Measurements from ENCODE around the gene ADARB2.

The ADARB2 gene

DNA sequence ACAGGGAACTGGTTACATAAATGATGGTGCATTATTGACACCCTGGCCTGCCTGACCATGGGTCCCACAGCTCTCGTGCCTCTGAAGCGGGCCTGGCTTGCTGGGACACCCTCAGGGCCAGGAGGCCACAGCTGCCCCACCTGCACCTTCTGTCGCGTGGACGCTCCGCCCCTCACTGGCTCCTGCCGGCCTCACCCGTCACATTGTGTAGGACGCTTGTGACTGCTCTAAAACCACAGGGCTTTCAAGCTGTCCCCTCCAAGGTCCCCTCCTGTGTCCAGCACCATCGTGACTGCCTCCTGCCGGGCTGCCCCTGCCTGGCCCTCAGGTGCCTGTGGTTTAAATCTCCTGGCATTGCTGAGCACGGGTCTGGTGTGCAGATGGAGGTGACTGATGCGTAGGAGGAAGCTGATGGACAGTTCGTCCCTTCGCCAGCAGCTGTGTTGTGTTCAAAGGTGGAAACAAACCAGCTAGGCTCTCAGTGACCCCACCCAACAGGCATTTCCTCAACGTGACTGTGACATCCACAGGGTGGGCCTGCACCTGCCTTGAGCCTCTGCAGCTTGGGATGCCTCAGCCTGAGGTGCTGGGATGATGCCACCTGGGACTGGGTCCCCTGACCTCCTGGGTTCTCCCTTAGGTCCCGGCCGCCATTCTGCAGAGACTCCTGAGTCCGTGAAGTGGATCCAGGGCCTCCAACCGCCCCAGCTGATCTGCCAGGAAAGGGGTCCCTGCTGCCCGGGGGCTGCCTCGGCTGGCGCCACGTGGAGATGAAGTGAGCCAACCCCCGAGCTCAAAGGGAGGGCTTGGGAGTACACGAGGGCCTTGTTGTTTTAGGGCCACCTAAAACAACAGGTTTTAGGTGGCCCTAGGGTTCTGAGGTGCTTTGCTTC is 532.6 kb downstream of the ADARB2 start:
- H4K91ac ChIP-seq (ENCODE audit: low read depth, low read length, poor library complexity): peak overlapping the region; percentile 53
- no CpG with 5 or more reads among the region's 26 CpGs for WGBS, 2 donors (ENCODE audit: extremely low coverage in 2 of 2, insufficient read length in 2 of 2, insufficient replicate concordance in 1 of 2)
- H3K18ac ChIP-seq (ENCODE audit: low read length): peak overlapping the region; percentile 71
- peak overlapping the region; percentile 30 for H3K9ac ChIP-seq (ENCODE audit: low read depth, low read length, poor library complexity)
- peaks cover 0 to 9% (median 0%) of the 10 kb centered on the region in 3 experiments for H3K27me3 ChIP-seq (ENCODE audit: control insufficient read depth in 3 of 3, insufficient read depth in 3 of 3, low read depth in 1 of 3, low read length in 3 of 3)
- peak overlapping the region; percentile 63 for H2AK5ac ChIP-seq (ENCODE audit: low read depth, low read length)
- H4K8ac ChIP-seq (ENCODE audit: low read depth, low read length): peak overlapping the region; percentile 92
- H3K4me3 ChIP-seq (ENCODE audit: low read length in 2 of 2): no peak overlapping the region
- peak overlapping the region; percentile 91 for H2BK120ac ChIP-seq (ENCODE audit: low read depth, low read length)
- peak overlapping the region; percentile 94 for H3K14ac ChIP-seq (ENCODE audit: low read length)
- peak overlapping the region; percentile 89 for H2BK15ac ChIP-seq (ENCODE audit: low read length)
- H2AFZ ChIP-seq (ENCODE audit: low read length): no peak overlapping the region
- H3K79me1 ChIP-seq (ENCODE audit: low read depth, low read length): peaks cover 2% of the 10 kb centered on the region
- H3K4ac ChIP-seq (ENCODE audit: low read length): no peak overlapping the region
- peak overlapping the region; percentile 41 for H2BK12ac ChIP-seq (ENCODE audit: low read length)
- peak overlapping the region; percentile 55 for H3K23ac ChIP-seq (ENCODE audit: low read depth, low read length, poor library complexity)
- H3K9me3 ChIP-seq (replicated peaks in 1 of 2; ENCODE audit: control insufficient read depth in 2 of 2, insufficient read depth in 1 of 2, low read depth in 1 of 2, low read length in 2 of 2): no peaks in the 10 kb centered on the region
- no peak overlapping the region for H3K4me2 ChIP-seq (ENCODE audit: insufficient read depth, low read length, poor library complexity, severe bottlenecking)
- DNase-seq (ENCODE audit: low spot score): no peak
- no peak overlapping the region for H3K27ac ChIP-seq (replicated peaks; ENCODE audit: low read length)
- peak overlapping the region; percentile 53 for H2BK5ac ChIP-seq (ENCODE audit: low read length)
- no peaks in the 10 kb centered on the region for H3K36me3 ChIP-seq (replicated peaks in 1 of 2; ENCODE audit: control insufficient read depth in 2 of 2, insufficient read depth in 2 of 2, low read length in 2 of 2)
- H3K4me1 ChIP-seq (ENCODE audit: control insufficient read depth in 2 of 2, insufficient read depth in 1 of 2, low read depth in 1 of 2, low read length in 2 of 2): peaks cover 0 to 2% of the 10 kb centered on the region in 2 donors

DNA sequence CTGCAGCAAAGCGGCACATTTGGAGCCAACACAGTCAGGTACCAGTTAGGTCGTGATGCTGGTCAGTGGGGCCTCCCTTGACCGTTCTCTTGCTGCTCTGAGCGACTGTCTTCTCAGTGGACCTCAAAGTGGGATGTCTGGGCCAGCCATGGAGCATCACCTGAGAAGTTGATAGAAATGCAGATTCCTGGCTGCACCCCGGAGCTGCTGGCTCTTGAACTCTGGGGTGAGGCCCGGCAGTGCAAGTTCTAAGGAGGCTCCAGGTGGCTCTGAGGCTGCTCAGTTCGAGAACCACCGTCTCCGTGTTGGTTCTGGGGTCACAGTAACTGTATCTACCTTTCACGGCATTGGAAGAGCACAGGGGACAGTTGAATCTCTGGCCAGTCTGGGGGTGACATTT is 533.6 kb downstream of the ADARB2 start:
- no peak overlapping the region for H3K4me3 ChIP-seq (ENCODE audit: low read length in 2 of 2)
- H3K9me3 ChIP-seq (replicated peaks in 1 of 2; ENCODE audit: control insufficient read depth in 2 of 2, insufficient read depth in 1 of 2, low read depth in 1 of 2, low read length in 2 of 2): no peaks in the 10 kb centered on the region
- no CpG with 5 or more reads among the region's 10 CpGs for WGBS, 2 donors (ENCODE audit: extremely low coverage in 2 of 2, insufficient read length in 2 of 2, insufficient replicate concordance in 1 of 2)
- H3K14ac ChIP-seq (ENCODE audit: low read length): no peak overlapping the region
- no peak for DNase-seq (ENCODE audit: low spot score)
- no peaks in the 10 kb centered on the region for H3K36me3 ChIP-seq (replicated peaks in 1 of 2; ENCODE audit: control insufficient read depth in 2 of 2, insufficient read depth in 2 of 2, low read length in 2 of 2)
- H3K23ac ChIP-seq (ENCODE audit: low read depth, low read length, poor library complexity): no peak overlapping the region
- no peak overlapping the region for H4K91ac ChIP-seq (ENCODE audit: low read depth, low read length, poor library complexity)
- no peak overlapping the region for H3K4ac ChIP-seq (ENCODE audit: low read length)
- H3K4me2 ChIP-seq (ENCODE audit: insufficient read depth, low read length, poor library complexity, severe bottlenecking): no peak overlapping the region
- peaks cover 0 to 11% (median 0%) of the 10 kb centered on the region in 3 experiments for H3K27me3 ChIP-seq (ENCODE audit: control insufficient read depth in 3 of 3, insufficient read depth in 3 of 3, low read depth in 1 of 3, low read length in 3 of 3)
- H2AFZ ChIP-seq (ENCODE audit: low read length): no peak overlapping the region
- H3K9ac ChIP-seq (ENCODE audit: low read depth, low read length, poor library complexity): no peak overlapping the region
- peaks cover 0 to 7% of the 10 kb centered on the region in 2 donors for H3K4me1 ChIP-seq (ENCODE audit: control insufficient read depth in 2 of 2, insufficient read depth in 1 of 2, low read depth in 1 of 2, low read length in 2 of 2)
- no peak overlapping the region for H3K27ac ChIP-seq (replicated peaks; ENCODE audit: low read length)
- H3K79me1 ChIP-seq (ENCODE audit: low read depth, low read length): no peaks in the 10 kb centered on the region
- no peak overlapping the region for H4K8ac ChIP-seq (ENCODE audit: low read depth, low read length)
- H2BK15ac ChIP-seq (ENCODE audit: low read length): peak overlapping the region; percentile 43
- peak overlapping the region; percentile 48 for H2BK5ac ChIP-seq (ENCODE audit: low read length)
- peak overlapping the region; percentile 68 for H2AK5ac ChIP-seq (ENCODE audit: low read depth, low read length)
- no peak overlapping the region for H3K18ac ChIP-seq (ENCODE audit: low read length)
- H2BK12ac ChIP-seq (ENCODE audit: low read length): no peak overlapping the region
- H2BK120ac ChIP-seq (ENCODE audit: low read depth, low read length): no peak overlapping the region

DNA sequence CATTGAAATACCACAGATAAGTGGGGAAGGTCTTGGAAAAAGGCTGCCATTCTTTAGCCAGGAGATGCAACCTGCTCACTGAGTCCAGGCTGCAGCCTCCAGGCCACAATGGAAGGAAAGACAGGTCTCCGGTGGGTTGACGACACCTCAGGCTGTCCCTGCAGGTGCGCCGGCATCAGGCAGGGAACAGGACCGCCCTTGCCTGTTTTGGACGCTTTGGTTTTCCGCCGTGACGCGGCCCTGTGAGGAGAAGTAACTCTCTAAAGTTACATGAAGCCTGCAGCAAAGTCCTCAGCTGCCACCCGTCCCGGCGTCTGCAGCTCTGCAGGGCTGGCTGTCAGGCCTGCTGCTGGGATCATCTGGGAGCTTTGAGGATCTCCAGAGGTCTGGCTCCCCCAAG is 534.1 kb downstream of the ADARB2 start:
- no peak overlapping the region for H3K27ac ChIP-seq (replicated peaks; ENCODE audit: low read length)
- no peak overlapping the region for H2AFZ ChIP-seq (ENCODE audit: low read length)
- H2BK120ac ChIP-seq (ENCODE audit: low read depth, low read length): no peak overlapping the region
- H3K27me3 ChIP-seq (ENCODE audit: control insufficient read depth in 3 of 3, insufficient read depth in 3 of 3, low read depth in 1 of 3, low read length in 3 of 3): peaks cover 0 to 14% (median 0%) of the 10 kb centered on the region in 3 experiments
- H3K23ac ChIP-seq (ENCODE audit: low read depth, low read length, poor library complexity): no peak overlapping the region
- H3K9me3 ChIP-seq (replicated peaks in 1 of 2; ENCODE audit: control insufficient read depth in 2 of 2, insufficient read depth in 1 of 2, low read depth in 1 of 2, low read length in 2 of 2): no peaks in the 10 kb centered on the region
- WGBS, 2 donors (ENCODE audit: extremely low coverage in 2 of 2, insufficient read length in 2 of 2, insufficient replicate concordance in 1 of 2): no CpG with 5 or more reads among the region's 13 CpGs
- peak overlapping the region; percentile 43 for H2BK15ac ChIP-seq (ENCODE audit: low read length)
- no peak overlapping the region for H3K4ac ChIP-seq (ENCODE audit: low read length)
- H4K8ac ChIP-seq (ENCODE audit: low read depth, low read length): no peak overlapping the region
- no peaks in the 10 kb centered on the region for H3K79me1 ChIP-seq (ENCODE audit: low read depth, low read length)
- no peak overlapping the region for H3K14ac ChIP-seq (ENCODE audit: low read length)
- H2BK5ac ChIP-seq (ENCODE audit: low read length): peak overlapping the region; percentile 48
- peaks cover 0 to 10% of the 10 kb centered on the region in 2 donors for H3K4me1 ChIP-seq (ENCODE audit: control insufficient read depth in 2 of 2, insufficient read depth in 1 of 2, low read depth in 1 of 2, low read length in 2 of 2)
- no peak overlapping the region for H3K4me3 ChIP-seq (ENCODE audit: low read length in 2 of 2)
- peak overlapping the region; percentile 68 for H2AK5ac ChIP-seq (ENCODE audit: low read depth, low read length)
- H3K4me2 ChIP-seq (ENCODE audit: insufficient read depth, low read length, poor library complexity, severe bottlenecking): no peak overlapping the region
- H2BK12ac ChIP-seq (ENCODE audit: low read length): no peak overlapping the region
- H4K91ac ChIP-seq (ENCODE audit: low read depth, low read length, poor library complexity): no peak overlapping the region
- no peak for DNase-seq (ENCODE audit: low spot score)
- no peak overlapping the region for H3K9ac ChIP-seq (ENCODE audit: low read depth, low read length, poor library complexity)
- H3K18ac ChIP-seq (ENCODE audit: low read length): peak overlapping the region; percentile 28
- H3K36me3 ChIP-seq (replicated peaks in 1 of 2; ENCODE audit: control insufficient read depth in 2 of 2, insufficient read depth in 2 of 2, low read length in 2 of 2): no peaks in the 10 kb centered on the region

DNA sequence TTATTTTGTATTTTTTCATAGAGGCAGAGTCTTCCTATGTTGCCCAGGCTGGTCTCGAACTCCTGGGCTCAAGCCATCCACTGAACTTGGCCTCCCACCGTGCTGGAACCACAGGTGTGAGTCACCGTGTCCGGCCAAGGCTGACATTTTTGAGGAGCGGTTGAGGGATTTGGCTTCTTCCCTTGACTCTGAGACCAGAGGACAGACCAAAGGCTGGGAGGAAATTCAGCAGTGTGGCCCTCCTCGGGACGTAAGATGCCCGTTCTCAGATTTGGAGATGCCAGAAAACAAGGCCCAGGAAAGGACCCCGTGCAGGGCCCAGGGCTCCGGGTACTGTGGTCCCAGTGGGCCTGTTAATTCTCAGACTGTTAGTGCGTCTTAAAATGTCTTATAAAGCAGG is 535.0 kb downstream of the ADARB2 start:
- Histone ChIP-seq H3K27me3 (ENCODE audit: control insufficient read depth in 3 of 3, insufficient read depth in 3 of 3, low read depth in 1 of 3, low read length in 3 of 3) (peaks cover 0 to 23% (median 0%) of the 10 kb centered on the region in 3 experiments), H3K14ac (ENCODE audit: low read length) (no peak overlapping the region), H3K79me1 (ENCODE audit: low read depth, low read length) (no peaks in the 10 kb centered on the region), H2BK15ac (ENCODE audit: low read length) (no peak overlapping the region), H3K4me1 (ENCODE audit: control insufficient read depth in 2 of 2, insufficient read depth in 1 of 2, low read depth in 1 of 2, low read length in 2 of 2) (peaks cover 0 to 10% of the 10 kb centered on the region in 2 donors), H3K9me3 (replicated peaks in 1 of 2; ENCODE audit: control insufficient read depth in 2 of 2, insufficient read depth in 1 of 2, low read depth in 1 of 2, low read length in 2 of 2) (no peaks in the 10 kb centered on the region), H3K4me3 (ENCODE audit: low read length in 2 of 2) (no peak overlapping the region), H3K4ac (ENCODE audit: low read length) (no peak overlapping the region), H2AFZ (ENCODE audit: low read length) (no peak overlapping the region), H4K91ac (ENCODE audit: low read depth, low read length, poor library complexity) (no peak overlapping the region), H3K18ac (ENCODE audit: low read length) (no peak overlapping the region), H4K8ac (ENCODE audit: low read depth, low read length) (no peak overlapping the region), H3K23ac (ENCODE audit: low read depth, low read length, poor library complexity) (no peak overlapping the region), H3K36me3 (replicated peaks in 1 of 2; ENCODE audit: control insufficient read depth in 2 of 2, insufficient read depth in 2 of 2, low read length in 2 of 2) (no peaks in the 10 kb centered on the region), H2BK12ac (ENCODE audit: low read length) (no peak overlapping the region), H3K27ac (replicated peaks; ENCODE audit: low read length) (no peak overlapping the region), H2BK120ac (ENCODE audit: low read depth, low read length) (no peak overlapping the region), H3K9ac (ENCODE audit: low read depth, low read length, poor library complexity) (no peak overlapping the region), H2AK5ac (ENCODE audit: low read depth, low read length) (no peak overlapping the region), H2BK5ac (ENCODE audit: low read length) (no peak overlapping the region), H3K4me2 (ENCODE audit: insufficient read depth, low read length, poor library complexity, severe bottlenecking) (no peak overlapping the region)
- no peak for DNase-seq (ENCODE audit: low spot score)
- WGBS, 2 donors (ENCODE audit: extremely low coverage in 2 of 2, insufficient read length in 2 of 2, insufficient replicate concordance in 1 of 2): no CpG with 5 or more reads among the region's 11 CpGs
